ENCODE results near the gene GRAMD4. TPM values are rescaled to one million over a fixed set of nuclear protein-coding genes. Genes with fewer than 3 reads are reported as not detected.

The GRAMD4 gene
- polyA plus RNA-seq, 2 of the 4 experiments (the other 2 are of a cell fraction): 7.7 to 13.1 TPM

DNA sequence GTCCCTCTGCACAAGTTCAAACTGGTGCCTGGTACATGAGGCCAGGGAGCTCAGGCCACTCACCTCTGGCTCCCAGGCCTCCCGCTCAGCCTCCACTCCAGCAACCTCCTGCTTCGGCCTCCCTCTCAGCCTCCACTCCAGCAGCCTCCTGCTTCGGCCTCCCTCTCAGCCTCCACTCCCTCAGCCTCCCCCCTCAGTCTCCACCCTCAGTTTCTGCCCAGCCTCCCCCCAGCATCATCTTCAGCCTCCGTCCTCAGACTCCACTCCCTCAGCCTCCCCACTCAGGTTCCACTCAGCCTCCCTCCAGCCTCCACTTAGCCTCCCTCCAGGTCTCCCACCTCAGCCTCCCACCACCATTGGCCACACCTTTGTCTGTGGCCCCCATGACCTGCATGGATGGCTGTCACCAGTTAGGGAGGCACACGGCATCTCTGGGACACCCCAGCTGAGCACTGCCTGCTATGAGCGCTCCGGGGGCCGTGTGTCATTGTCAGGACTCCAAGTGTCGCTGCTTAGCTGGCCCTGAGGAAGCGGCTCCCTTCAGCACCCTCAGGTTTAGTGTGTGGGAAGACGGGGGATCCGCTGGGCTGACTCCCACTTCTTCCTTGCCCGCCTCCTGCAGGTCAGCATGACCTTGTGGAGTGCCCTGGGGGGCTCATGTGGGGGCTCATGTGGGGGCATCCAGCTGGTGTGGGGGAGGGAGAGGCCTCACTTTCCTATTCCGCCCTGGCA lies 39.0 kb downstream of the GRAMD4 start (continued):
- TF ChIP-seq, protein P1, sequence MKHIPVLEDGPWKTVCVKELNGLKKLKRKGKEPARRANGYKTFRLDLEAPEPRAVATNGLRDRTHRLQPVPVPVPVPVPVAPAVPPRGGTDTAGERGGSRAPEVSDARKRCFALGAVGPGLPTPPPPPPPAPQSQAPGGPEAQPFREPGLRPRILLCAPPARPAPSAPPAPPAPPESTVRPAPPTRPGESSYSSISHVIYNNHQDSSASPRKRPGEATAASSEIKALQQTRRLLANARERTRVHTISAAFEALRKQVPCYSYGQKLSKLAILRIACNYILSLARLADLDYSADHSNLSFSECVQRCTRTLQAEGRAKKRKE (CRISPR knock-in tag; IDR thresholded peaks at IDR 0.05; ENCODE audit: low read depth): no peak
- no peak for TF ChIP-seq EHMT2 (IDR thresholded peaks at IDR 0.05; ENCODE audit: low read depth)
- no peak for TF ChIP-seq MYC (IDR thresholded peaks at IDR 0.05; ENCODE audit: borderline replicate concordance, low read length)
- TF ChIP-seq EP300 (IDR thresholded peaks at IDR 0.05): no peak
- TF ChIP-seq CHD2 (IDR thresholded peaks at IDR 0.05; ENCODE audit: low read length, partially characterized antibody): no peak

DNA sequence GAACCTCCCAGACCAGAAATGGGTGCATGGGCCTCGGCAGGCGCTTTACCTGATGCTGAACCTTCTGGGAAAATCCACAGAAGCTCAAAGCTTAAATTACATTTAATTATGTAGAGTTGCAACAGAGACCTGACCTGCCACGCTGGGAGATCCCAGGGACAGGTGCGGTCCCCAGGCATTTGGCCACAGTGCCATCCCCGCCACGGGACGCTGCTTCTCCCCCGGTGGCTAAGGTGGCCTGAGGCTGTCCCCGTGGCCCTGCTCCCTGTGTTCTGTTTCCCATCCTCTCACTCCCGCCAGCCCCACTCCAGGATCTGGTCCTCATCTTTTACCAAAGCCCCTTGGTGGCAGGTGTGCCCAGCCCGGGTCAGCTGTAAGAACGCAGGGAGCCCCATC lies 39.6 kb downstream of the GRAMD4 start:
- DNase-seq (ENCODE audit: low read depth in 1 of 2, low spot score in 1 of 2): no peak
- POLR2A ChIA-PET: no interaction called here

DNA sequence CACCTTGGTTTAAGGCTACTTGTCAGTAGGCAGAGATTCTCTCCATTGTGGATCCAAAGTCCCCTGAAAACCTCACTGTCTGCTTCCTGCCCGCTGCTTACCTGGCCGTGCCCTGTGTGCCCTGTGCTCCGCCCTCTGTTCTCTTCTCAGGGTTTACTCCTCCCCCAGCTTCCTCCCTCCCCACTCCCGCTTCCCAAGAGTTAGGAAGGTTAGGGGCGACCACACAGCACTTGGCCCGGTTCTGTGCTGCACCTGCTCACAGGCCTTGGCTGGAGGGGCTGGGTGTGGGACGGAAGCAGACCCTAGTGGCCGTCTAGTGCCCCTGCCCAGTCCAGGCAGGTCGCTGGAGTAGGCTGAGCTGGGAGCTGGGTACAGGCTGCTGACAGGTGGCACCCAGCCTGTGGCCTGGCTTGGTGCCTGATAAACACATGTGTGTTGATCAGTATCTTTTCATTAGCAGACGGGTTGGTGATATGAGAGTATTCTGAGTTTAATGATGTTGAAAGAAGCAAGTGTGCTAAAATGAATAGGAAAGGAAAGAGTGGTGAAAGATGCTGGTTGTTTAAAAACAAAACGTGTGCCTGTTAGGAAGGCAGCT lies 40.5 kb downstream of the GRAMD4 start:
- POLR2A ChIA-PET: no interaction called here
- DNase-seq (ENCODE audit: low read depth in 1 of 2, low spot score in 1 of 2): no peak
- CTCF ChIA-PET: interaction anchor here (1.0 to 1.2 kb wide), 2 partner anchors 12 to 98 kb away, joined by 3 to 4 read pairs; no protein-coding TSS in a partner anchor
- Histone ChIP-seq H3K9me3 (no peaks in the 10 kb centered on the region), H3K27ac (peak overlapping the region in 1 of 2 experiments; percentile 82; a peak in 3 of 6 replicates), H3K4me2 (peak overlapping the region; percentile 66; the same call in 2 of the 3 replicates), H3K4me1 (peaks cover 19% of the 10 kb centered on the region), H3K4me3 (no peak overlapping the region)
- ATAC-seq: peak; percentile 30 to 47; a peak in 3 of 6 replicates
- 75% methylated on average over 11 of the region's 11 CpGs for WGBS (ENCODE audit: missing lambda C conversion rate)
- no peak for FAIRE-seq
- TF ChIP-seq ZC3H11A (IDR thresholded peaks at IDR 0.05): no peak
- TF ChIP-seq CBX2 (IDR thresholded peaks at IDR 0.05; ENCODE audit: borderline replicate concordance, low read depth): no peak
- no peak for TF ChIP-seq FOXS1 (CRISPR knock-in tag; IDR thresholded peaks at IDR 0.05)

More for the DNA sequence above, 39.6 kb downstream of the GRAMD4 start:
- Histone ChIP-seq H3K4me3 (no peak overlapping the region), H3K9me3 (no peaks in the 10 kb centered on the region), H3K4me1 (peaks cover 19% of the 10 kb centered on the region), H3K27ac (no peak overlapping the region), H3K4me2 (no peak overlapping the region)
- FAIRE-seq (no peak), ATAC-seq (no peak)
- TF ChIP-seq, protein P2, sequence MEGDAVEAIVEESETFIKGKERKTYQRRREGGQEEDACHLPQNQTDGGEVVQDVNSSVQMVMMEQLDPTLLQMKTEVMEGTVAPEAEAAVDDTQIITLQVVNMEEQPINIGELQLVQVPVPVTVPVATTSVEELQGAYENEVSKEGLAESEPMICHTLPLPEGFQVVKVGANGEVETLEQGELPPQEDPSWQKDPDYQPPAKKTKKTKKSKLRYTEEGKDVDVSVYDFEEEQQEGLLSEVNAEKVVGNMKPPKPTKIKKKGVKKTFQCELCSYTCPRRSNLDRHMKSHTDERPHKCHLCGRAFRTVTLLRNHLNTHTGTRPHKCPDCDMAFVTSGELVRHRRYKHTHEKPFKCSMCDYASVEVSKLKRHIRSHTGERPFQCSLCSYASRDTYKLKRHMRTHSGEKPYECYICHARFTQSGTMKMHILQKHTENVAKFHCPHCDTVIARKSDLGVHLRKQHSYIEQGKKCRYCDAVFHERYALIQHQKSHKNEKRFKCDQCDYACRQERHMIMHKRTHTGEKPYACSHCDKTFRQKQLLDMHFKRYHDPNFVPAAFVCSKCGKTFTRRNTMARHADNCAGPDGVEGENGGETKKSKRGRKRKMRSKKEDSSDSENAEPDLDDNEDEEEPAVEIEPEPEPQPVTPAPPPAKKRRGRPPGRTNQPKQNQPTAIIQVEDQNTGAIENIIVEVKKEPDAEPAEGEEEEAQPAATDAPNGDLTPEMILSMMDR (IDR thresholded peaks at IDR 0.05): no peak
- no peak for TF ChIP-seq FOXS1 (CRISPR knock-in tag; IDR thresholded peaks at IDR 0.05)
- TF ChIP-seq HOXB5 (CRISPR knock-in tag; IDR thresholded peaks at IDR 0.05): no peak
- no peak for TF ChIP-seq RAD21 (conservative IDR thresholded peaks at IDR 0.05 in 1 of 2, IDR thresholded peaks at IDR 0.05 in 1 of 2)
- TF ChIP-seq, protein P3, sequence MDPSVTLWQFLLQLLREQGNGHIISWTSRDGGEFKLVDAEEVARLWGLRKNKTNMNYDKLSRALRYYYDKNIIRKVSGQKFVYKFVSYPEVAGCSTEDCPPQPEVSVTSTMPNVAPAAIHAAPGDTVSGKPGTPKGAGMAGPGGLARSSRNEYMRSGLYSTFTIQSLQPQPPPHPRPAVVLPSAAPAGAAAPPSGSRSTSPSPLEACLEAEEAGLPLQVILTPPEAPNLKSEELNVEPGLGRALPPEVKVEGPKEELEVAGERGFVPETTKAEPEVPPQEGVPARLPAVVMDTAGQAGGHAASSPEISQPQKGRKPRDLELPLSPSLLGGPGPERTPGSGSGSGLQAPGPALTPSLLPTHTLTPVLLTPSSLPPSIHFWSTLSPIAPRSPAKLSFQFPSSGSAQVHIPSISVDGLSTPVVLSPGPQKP (IDR thresholded peaks at IDR 0.05; ENCODE audit: low read depth, low read length): no peak
- no peak for TF ChIP-seq MAFK (IDR thresholded peaks at IDR 0.05; ENCODE audit: partially characterized antibody)
- WGBS (ENCODE audit: missing lambda C conversion rate): 95% methylated on average over 11 of the region's 12 CpGs
- CTCF ChIA-PET: no interaction called here

DNA sequence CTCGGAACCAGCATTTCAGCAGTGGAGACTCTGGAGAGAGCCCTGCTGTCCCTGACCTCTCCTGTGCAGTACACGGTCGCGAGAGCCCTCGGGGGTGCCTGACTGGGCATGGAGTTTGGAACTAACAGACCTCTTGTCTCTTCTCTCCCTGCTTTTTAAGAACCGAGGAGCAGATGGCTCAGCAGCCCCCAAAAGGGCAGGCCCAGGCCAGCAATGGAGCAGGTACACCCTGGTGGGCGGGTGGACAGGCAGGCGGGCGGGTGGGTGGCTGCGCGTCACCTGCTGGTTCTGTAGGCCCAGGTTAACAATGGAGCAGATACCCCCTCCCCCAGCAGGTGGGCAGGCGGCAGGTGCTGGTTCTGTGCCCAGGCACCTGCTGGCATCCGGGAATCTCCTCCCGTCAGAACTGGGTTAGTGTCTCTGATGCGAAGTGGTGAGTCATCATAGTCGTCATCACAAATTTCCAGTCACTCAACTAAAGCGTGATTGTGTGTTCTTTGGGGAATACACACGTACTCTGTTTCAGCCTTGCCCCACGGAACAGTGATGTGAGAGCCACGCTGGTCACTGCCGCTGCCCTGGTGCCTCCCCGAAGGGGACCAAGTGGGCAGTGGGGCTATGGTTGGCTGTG lies 41.1 kb downstream of the GRAMD4 start:
- peak overlapping the region; percentile 66 for H3K4me2 ChIP-seq
- CTCF ChIA-PET: interaction anchor here (1.0 to 1.2 kb wide), 2 partner anchors 11 to 98 kb away, joined by 3 to 4 read pairs; no protein-coding TSS in a partner anchor
- ATAC-seq (peak; percentile 66 to 69), FAIRE-seq (no peak), DNase-seq (ENCODE audit: low read depth in 1 of 2, low spot score in 1 of 2) (peak; percentile 58 to 64)
- no peak overlapping the region for H3K4me3 ChIP-seq
- peaks cover 19% of the 10 kb centered on the region for H3K4me1 ChIP-seq
- H3K9me3 ChIP-seq: no peaks in the 10 kb centered on the region
- no peak for TF ChIP-seq RFX5 (IDR thresholded peaks at IDR 0.05)
- TF ChIP-seq FOSL2 (IDR thresholded peaks at IDR 0.05): peak; percentile 25; the same call in 1 of the 2 replicates
- TF ChIP-seq FOSL2 (CRISPR knock-in tag; IDR thresholded peaks at IDR 0.05): peak; percentile 95
- TF ChIP-seq NR3C1 (IDR thresholded peaks at IDR 0.05): no peak
- WGBS (ENCODE audit: missing lambda C conversion rate): 35% methylated on average over 15 of the region's 22 CpGs
- POLR2A ChIA-PET: no interaction called here
- H3K27ac ChIP-seq: peak overlapping the region; percentile 60 to 82; a peak in 5 of 6 replicates
